Neural cell (in vitro differentiated cells): ENCODE data around the gene MTX2.

Experiments
- CTCF ChIP-seq: fragments of 450-650 bp; IDR thresholded peaks from 2 replicates; pipeline ENCODE4 v1.5.1; 2014; ENCODE audit warnings: antibody characterized with exemption, mild to moderate bottlenecking, moderate library complexity; ENCODE audit not compliant: poor library complexity, severe bottlenecking
- EZH2 ChIP-seq: fragments of 200-600, 300-800 bp; shearing (Covaris generic), sonication (generic); IDR thresholded peaks from 2 replicates; pipeline ENCODE4 v1.6.1; 2014; ENCODE audit warnings: antibody characterized with exemption, low read length, borderline replicate concordance, mild to moderate bottlenecking; ENCODE audit not compliant: insufficient read depth, poor library complexity, severe bottlenecking
- RAD21 ChIP-seq: fragments of 450-650 bp; conservative IDR thresholded peaks from 2 replicates; pipeline ENCODE4 v1.6.1; 2014; ENCODE audit warnings: antibody characterized with exemption, mild to moderate bottlenecking, moderate library complexity
- REST ChIP-seq: IDR thresholded peaks from 2 replicates; pipeline ENCODE4 v1.6.1; 2012; ENCODE audit warnings: borderline replicate concordance

- TF ChIP-seq CTCF (no peak), EZH2 (no peak), REST (no peak), RAD21 (no peak)
Observed at GRCh38 chr2:176364273-176364977, 95.2 kb downstream of the MTX2 start.
